Activated T-helper 17 cell treated with anti-CD3 and anti-CD28 coated beads, Interleukin-2, amount 50 U/mL, for 72 hours (primary cell): ENCODE measurements around the gene CCDC39. TPM values are rescaled to one million over a fixed set of nuclear protein-coding genes. Genes with fewer than 3 reads are reported as not detected.

Experiments
- total RNA-seq, 2 donors: library from RNA; stranded (reverse); gene quantifications; one replicate each; pipeline ENCODE4 v1.2.3, GENCODE V29; 2022

CCDC39 gene
- total RNA-seq, 2 donors from 2014 or later: not detected

Other genes starting within 250 kb of the CCDC39 start
- gene TTC14, start 77.3 kb downstream of the CCDC39 start, total RNA-seq: 10 to 100 TPM; 35.3 to 44.5 TPM
- gene FXR1, start 233.2 kb upstream of the CCDC39 start, total RNA-seq: 100 to 1,000 TPM; 130 to 205 TPM